ENCODE data around the gene MAPK8. TPM values are rescaled to one million over a fixed set of nuclear protein-coding genes. Genes with fewer than 3 reads are reported as not detected.

The MAPK8 gene
- total RNA-seq, 2 donors from 2014 or later, result 39.3 to 74.4 TPM

GRCh38 chr10:48390558-48390871 is 84.0 kb downstream of the MAPK8 start:
- no peak overlapping the region for H3K4me3 ChIP-seq
- no peaks in the 10 kb centered on the region for H3K9me3 ChIP-seq
- no peaks in the 10 kb centered on the region for H3K27me3 ChIP-seq (replicated peaks; ENCODE audit: insufficient read depth)
- no peak for DNase-seq (ENCODE audit: low spot score)
- H3K4me1 ChIP-seq (replicated peaks), result no peaks in the 10 kb centered on the region
- intact Hi-C loops (cut with DNase I), result no loop called here
- 63% methylated on average over 5 of the region's 5 CpGs for WGBS
- H3K27ac ChIP-seq, result no peak overlapping the region
- TF ChIP-seq POLR2A (IDR thresholded peaks at IDR 0.05) (no peak), CTCF (IDR thresholded peaks at IDR 0.05) (no peak), POLR2AphosphoS5 (IDR thresholded peaks at IDR 0.05) (no peak)
- no peaks in the 10 kb centered on the region for H3K36me3 ChIP-seq

- TF ChIP-seq POLR2AphosphoS5 (IDR thresholded peaks at IDR 0.05) (no peak), CTCF (IDR thresholded peaks at IDR 0.05) (no peak), POLR2A (IDR thresholded peaks at IDR 0.05) (no peak)
- H3K9me3 ChIP-seq, result no peaks in the 10 kb centered on the region
- intact Hi-C loops (cut with DNase I), result no loop called here
- H3K36me3 ChIP-seq, result no peaks in the 10 kb centered on the region
- no peaks in the 10 kb centered on the region for H3K4me1 ChIP-seq (replicated peaks)
- H3K4me3 ChIP-seq, result no peak overlapping the region
- DNase-seq (ENCODE audit: low spot score), result no peak
- no peaks in the 10 kb centered on the region for H3K27me3 ChIP-seq (replicated peaks; ENCODE audit: insufficient read depth)
- H3K27ac ChIP-seq, result no peak overlapping the region
- WGBS, result 89% methylated on average over 4 of the region's 4 CpGs
Measured at GRCh38 chr10:48390933-48391845, 84.7 kb downstream of the MAPK8 start.

GRCh38 chr10:48391994-48392393 is 85.5 kb downstream of the MAPK8 start:
- Histone ChIP-seq H3K4me1 (replicated peaks) (no peaks in the 10 kb centered on the region), H3K27me3 (replicated peaks; ENCODE audit: insufficient read depth) (no peaks in the 10 kb centered on the region), H3K4me3 (no peak overlapping the region), H3K36me3 (no peaks in the 10 kb centered on the region), H3K27ac (no peak overlapping the region), H3K9me3 (no peaks in the 10 kb centered on the region)
- 96% methylated on average over 3 of the region's 3 CpGs for WGBS
- intact Hi-C loops (cut with DNase I), result no loop called here
- DNase-seq (ENCODE audit: low spot score), result no peak
- no peak for TF ChIP-seq POLR2AphosphoS5 (IDR thresholded peaks at IDR 0.05)

GRCh38 chr10:48398261-48398660 is 91.8 kb downstream of the MAPK8 start:
- H3K9me3 ChIP-seq, result no peaks in the 10 kb centered on the region

GRCh38 chr10:48399056-48399541 is 92.6 kb downstream of the MAPK8 start:
- no peak for TF ChIP-seq POLR2AphosphoS5 (IDR thresholded peaks at IDR 0.05)
- no peak for TF ChIP-seq POLR2A (IDR thresholded peaks at IDR 0.05)
- TF ChIP-seq CTCF (IDR thresholded peaks at IDR 0.05), result no peak
- Histone ChIP-seq H3K4me3 (no peak overlapping the region), H3K36me3 (no peaks in the 10 kb centered on the region), H3K9me3 (no peaks in the 10 kb centered on the region), H3K27me3 (replicated peaks; ENCODE audit: insufficient read depth) (no peaks in the 10 kb centered on the region), H3K27ac (no peak overlapping the region), H3K4me1 (replicated peaks) (no peaks in the 10 kb centered on the region)
- 77% methylated on average over 5 of the region's 5 CpGs for WGBS
- intact Hi-C loops (cut with DNase I), result no loop called here
- no peak for DNase-seq (ENCODE audit: low spot score)

More at GRCh38 chr10:48398261-48398660, 91.8 kb downstream of the MAPK8 start:
- Histone ChIP-seq H3K4me3 (no peak overlapping the region), H3K4me1 (replicated peaks) (no peaks in the 10 kb centered on the region), H3K36me3 (no peaks in the 10 kb centered on the region), H3K27me3 (replicated peaks; ENCODE audit: insufficient read depth) (no peaks in the 10 kb centered on the region), H3K27ac (no peak overlapping the region)
- no peak for TF ChIP-seq POLR2AphosphoS5 (IDR thresholded peaks at IDR 0.05)
- TF ChIP-seq POLR2A (IDR thresholded peaks at IDR 0.05), result no peak
- TF ChIP-seq CTCF (IDR thresholded peaks at IDR 0.05), result no peak
- 67% methylated on average over 4 of the region's 4 CpGs for WGBS
- no peak for DNase-seq (ENCODE audit: low spot score)
- intact Hi-C loops (cut with DNase I), result no loop called here
